RWPE1 (cell line): ENCODE results near the gene ATAD5.
A peak's percentile ranks its signal among the peaks of the same experiment; 100 is the strongest.

Source experiments
- CTCF ChIA-PET: fragments of 350-600 bp; sonication (Branson Sonifier 250); formaldehyde crosslinking; extraction: SDS; loops from one replicate; lab custom pipeline; 2021; lab: Yijun Ruan, JAX
- POLR2A ChIA-PET: fragments of 400-600 bp; formaldehyde crosslinking; extraction: SDS; loops from one replicate; lab custom pipeline; 2020; ENCODE audit warnings: antibody characterized with exemption; ENCODE audit not compliant: low non-redundant PET; lab: Yijun Ruan, JAX
- DNase-seq: peaks from one replicate; pipeline ENCODE4 v3.0.0; 2012; ENCODE audit warnings: low spot score
- H3K27ac ChIP-seq: fragments of 450-650 bp; 2 replicates; pipeline ENCODE4 v1.5.1; 2017
- CTCF ChIP-seq: fragments of 450-650 bp; conservative IDR thresholded peaks from 2 replicates; pipeline ENCODE4 v1.5.1; 2017; ENCODE audit warnings: low read depth, mild to moderate bottlenecking

The ATAD5 gene

GRCh38 chr17:30864636-30865035 lies 32.9 kb downstream of the ATAD5 start:
- CTCF ChIA-PET = no interaction called here
- POLR2A ChIA-PET = no interaction called here
- H3K27ac ChIP-seq = no peak overlapping the region
- DNase-seq = no peak
- no peak for TF ChIP-seq CTCF

- DNase-seq = no peak
- TF ChIP-seq CTCF = no peak
- ChIA-PET POLR2A (no interaction called here), CTCF (no interaction called here)
- H3K27ac ChIP-seq = no peak overlapping the region
Observed at GRCh38 chr17:30869005-30869404, 37.2 kb downstream of the ATAD5 start.

- ChIA-PET POLR2A (interaction anchor here (0.7 kb wide), 1 partner anchor 20 kb away, joined by 6 read pairs; no protein-coding TSS in a partner anchor), CTCF (no interaction called here)
- DNase-seq = no peak
- TF ChIP-seq CTCF = no peak
- no peak overlapping the region for H3K27ac ChIP-seq
Observed at GRCh38 chr17:30886187-30886586, 54.4 kb downstream of the ATAD5 start.

- no peak for DNase-seq
- ChIA-PET POLR2A (no interaction called here), CTCF (no interaction called here)
- TF ChIP-seq CTCF = no peak
- H3K27ac ChIP-seq = no peak overlapping the region
Observed at GRCh38 chr17:30894236-30894635, 62.5 kb downstream of the ATAD5 start.

- H3K27ac ChIP-seq = no peak overlapping the region
- no peak for TF ChIP-seq CTCF
- ChIA-PET POLR2A (no interaction called here), CTCF (no interaction called here)
- DNase-seq = no peak
Observed at GRCh38 chr17:30897311-30897710, 65.5 kb downstream of the ATAD5 start.

GRCh38 chr17:30905742-30906100 lies 74.0 kb downstream of the ATAD5 start:
- H3K27ac ChIP-seq = peak overlapping the region; percentile 86
- CTCF ChIA-PET = no interaction called here
- no peak for TF ChIP-seq CTCF
- DNase-seq = peak; percentile 16
- POLR2A ChIA-PET = no interaction called here
